Measurements from ENCODE around the gene MEA1. TPM values are rescaled to one million over a fixed set of nuclear protein-coding genes. Genes with fewer than 3 reads are reported as not detected.
A peak's percentile ranks its signal among the peaks of the same experiment; 100 is the strongest.

The MEA1 gene
- total and polyA plus RNA-seq, 2 of the 4 experiments (the other 2 are of a cell fraction), result 116 to 126 TPM

- no peak for TF ChIP-seq CTCF (conservative IDR thresholded peaks at IDR 0.05; ENCODE audit: low read depth, low read length)
Observed at GRCh38 chr6:43062818-43063217, 49.1 kb upstream of the MEA1 start (continued).

- Histone ChIP-seq H3K23ac (ENCODE audit: low read depth, low read length) (no peak overlapping the region), H3K9ac (ENCODE audit: low read depth, low read length) (no peak overlapping the region), H3K79me1 (ENCODE audit: low read depth in 1 of 2, low read length in 2 of 2) (peaks cover 17 to 35% of the 10 kb centered on the region in 2 experiments), H3K9me1 (ENCODE audit: insufficient read depth, low read length) (peaks cover 8% of the 10 kb centered on the region; the same call in 1 of the 2 replicates), H2BK15ac (ENCODE audit: low read depth, low read length) (no peak overlapping the region), H2AK5ac (ENCODE audit: low read depth, low read length) (no peak overlapping the region), H3K4me3 (ENCODE audit: insufficient read depth, low read depth, low read length) (no peak overlapping the region), H3K56ac (ENCODE audit: extremely low read depth, insufficient read depth, low read length) (no peak overlapping the region), H4K20me1 (ENCODE audit: insufficient read depth, low read length) (no peaks in the 10 kb centered on the region), H2BK120ac (ENCODE audit: low read depth, low read length) (no peak overlapping the region), H3K18ac (ENCODE audit: low read depth, low read length) (no peak overlapping the region), H3K4ac (ENCODE audit: low read depth, low read length) (no peak overlapping the region), H4K5ac (ENCODE audit: low read depth, low read length) (no peak overlapping the region), H2AK9ac (replicated peaks; ENCODE audit: low read depth, low read length, poor library complexity) (no peak overlapping the region), H3K4me2 (ENCODE audit: low read depth, low read length) (no peak overlapping the region), H3K4me1 (ENCODE audit: control insufficient read depth, insufficient read depth, low read length) (peaks cover 9% of the 10 kb centered on the region; the same call in 1 of the 2 replicates), H3K27ac (ENCODE audit: insufficient read depth, low read length) (no peak overlapping the region), H3K36me3 (ENCODE audit: control insufficient read depth, insufficient read depth, low read length) (peaks cover 18% of the 10 kb centered on the region), H2BK5ac (ENCODE audit: low read depth, low read length, poor library complexity, severe bottlenecking) (no peak overlapping the region), H2AFZ (replicated peaks; ENCODE audit: low read length, poor library complexity) (no peak overlapping the region), H4K91ac (ENCODE audit: insufficient read depth, low read depth, low read length) (no peak overlapping the region), H4K8ac (ENCODE audit: low read depth in 2 of 2, low read length in 2 of 2) (no peak overlapping the region), H3K14ac (replicated peaks; ENCODE audit: low read depth, low read length) (no peak overlapping the region), H2BK20ac (ENCODE audit: low read depth, low read length) (no peak overlapping the region), H3K27me3 (ENCODE audit: control insufficient read depth, insufficient read depth, low read length) (no peaks in the 10 kb centered on the region), H3K9me3 (ENCODE audit: control insufficient read depth, insufficient read depth, low read length) (no peaks in the 10 kb centered on the region)
- in situ Hi-C loops (cut with MboI; ENCODE audit: low sequenced_read_pairs), result no loop called here
- ATAC-seq (ENCODE audit: low read depth) (no peak), DNase-seq (peak; percentile 44)
- 43% methylated on average over 2 of the region's 2 CpGs; no CpG with 5 or more reads in 1 of the 2 experiments for WGBS, 2 experiments (ENCODE audit: extremely low coverage in 2 of 2, insufficient read length in 1 of 2)
- CTCF ChIA-PET, result interaction anchor here (0.5 kb wide), 1 partner anchor 114 kb away, joined by 3 read pairs; no protein-coding TSS in a partner anchor
- TF ChIP-seq RAD21 (IDR thresholded peaks at IDR 0.05; ENCODE audit: low read length) (no peak), CTCF (conservative IDR thresholded peaks at IDR 0.05; ENCODE audit: low read depth, low read length) (0 out of 2 replicates have a peak, but pooled peaks have one; percentile 1)
- intact Hi-C loops (cut with micrococcal nuclease), result no loop called here
- dilution Hi-C loops (cut with HindIII; ENCODE audit: low sequenced_read_pairs, unreplicated experiment), result no loop called here
- POLR2A ChIA-PET (ENCODE audit: unreplicated experiment), result no interaction called here
- BruUV-seq (replicated peaks), result no TSS peak
Observed at GRCh38 chr6:43061861-43062260, 48.1 kb upstream of the MEA1 start.

Measured in IMR-90 (cell line).